ENCODE results near the gene TNFSF18.

- no peak for TF ChIP-seq ZNF501 (tag by site-specific recombination; IDR thresholded peaks at IDR 0.05)
- no peak for TF ChIP-seq ZNF624 (tag by site-specific recombination; IDR thresholded peaks at IDR 0.05)
- TF ChIP-seq CTCF (tag by site-specific recombination; IDR thresholded peaks at IDR 0.05): no peak
- no peak for TF ChIP-seq SCRT2 (tag by site-specific recombination; IDR thresholded peaks at IDR 0.05)
- no peak for TF ChIP-seq ZNF585B (tag by site-specific recombination; IDR thresholded peaks at IDR 0.05)
- no peak for TF ChIP-seq ZBTB8A (tag by site-specific recombination; IDR thresholded peaks at IDR 0.05)
- TF ChIP-seq ZNF660 (tag by site-specific recombination; IDR thresholded peaks at IDR 0.05): no peak
- TF ChIP-seq, protein P1, sequence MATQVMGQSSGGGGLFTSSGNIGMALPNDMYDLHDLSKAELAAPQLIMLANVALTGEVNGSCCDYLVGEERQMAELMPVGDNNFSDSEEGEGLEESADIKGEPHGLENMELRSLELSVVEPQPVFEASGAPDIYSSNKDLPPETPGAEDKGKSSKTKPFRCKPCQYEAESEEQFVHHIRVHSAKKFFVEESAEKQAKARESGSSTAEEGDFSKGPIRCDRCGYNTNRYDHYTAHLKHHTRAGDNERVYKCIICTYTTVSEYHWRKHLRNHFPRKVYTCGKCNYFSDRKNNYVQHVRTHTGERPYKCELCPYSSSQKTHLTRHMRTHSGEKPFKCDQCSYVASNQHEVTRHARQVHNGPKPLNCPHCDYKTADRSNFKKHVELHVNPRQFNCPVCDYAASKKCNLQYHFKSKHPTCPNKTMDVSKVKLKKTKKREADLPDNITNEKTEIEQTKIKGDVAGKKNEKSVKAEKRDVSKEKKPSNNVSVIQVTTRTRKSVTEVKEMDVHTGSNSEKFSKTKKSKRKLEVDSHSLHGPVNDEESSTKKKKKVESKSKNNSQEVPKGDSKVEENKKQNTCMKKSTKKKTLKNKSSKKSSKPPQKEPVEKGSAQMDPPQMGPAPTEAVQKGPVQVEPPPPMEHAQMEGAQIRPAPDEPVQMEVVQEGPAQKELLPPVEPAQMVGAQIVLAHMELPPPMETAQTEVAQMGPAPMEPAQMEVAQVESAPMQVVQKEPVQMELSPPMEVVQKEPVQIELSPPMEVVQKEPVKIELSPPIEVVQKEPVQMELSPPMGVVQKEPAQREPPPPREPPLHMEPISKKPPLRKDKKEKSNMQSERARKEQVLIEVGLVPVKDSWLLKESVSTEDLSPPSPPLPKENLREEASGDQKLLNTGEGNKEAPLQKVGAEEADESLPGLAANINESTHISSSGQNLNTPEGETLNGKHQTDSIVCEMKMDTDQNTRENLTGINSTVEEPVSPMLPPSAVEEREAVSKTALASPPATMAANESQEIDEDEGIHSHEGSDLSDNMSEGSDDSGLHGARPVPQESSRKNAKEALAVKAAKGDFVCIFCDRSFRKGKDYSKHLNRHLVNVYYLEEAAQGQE (tag by site-specific recombination; IDR thresholded peaks at IDR 0.05): no peak
- no peak for TF ChIP-seq ZNF596 (tag by site-specific recombination; IDR thresholded peaks at IDR 0.05)
- no peak for TF ChIP-seq ZNF639 (tag by site-specific recombination; IDR thresholded peaks at IDR 0.05)
- no peak for TF ChIP-seq YY1 (tag by site-specific recombination; IDR thresholded peaks at IDR 0.05)
- TF ChIP-seq, protein P2, sequence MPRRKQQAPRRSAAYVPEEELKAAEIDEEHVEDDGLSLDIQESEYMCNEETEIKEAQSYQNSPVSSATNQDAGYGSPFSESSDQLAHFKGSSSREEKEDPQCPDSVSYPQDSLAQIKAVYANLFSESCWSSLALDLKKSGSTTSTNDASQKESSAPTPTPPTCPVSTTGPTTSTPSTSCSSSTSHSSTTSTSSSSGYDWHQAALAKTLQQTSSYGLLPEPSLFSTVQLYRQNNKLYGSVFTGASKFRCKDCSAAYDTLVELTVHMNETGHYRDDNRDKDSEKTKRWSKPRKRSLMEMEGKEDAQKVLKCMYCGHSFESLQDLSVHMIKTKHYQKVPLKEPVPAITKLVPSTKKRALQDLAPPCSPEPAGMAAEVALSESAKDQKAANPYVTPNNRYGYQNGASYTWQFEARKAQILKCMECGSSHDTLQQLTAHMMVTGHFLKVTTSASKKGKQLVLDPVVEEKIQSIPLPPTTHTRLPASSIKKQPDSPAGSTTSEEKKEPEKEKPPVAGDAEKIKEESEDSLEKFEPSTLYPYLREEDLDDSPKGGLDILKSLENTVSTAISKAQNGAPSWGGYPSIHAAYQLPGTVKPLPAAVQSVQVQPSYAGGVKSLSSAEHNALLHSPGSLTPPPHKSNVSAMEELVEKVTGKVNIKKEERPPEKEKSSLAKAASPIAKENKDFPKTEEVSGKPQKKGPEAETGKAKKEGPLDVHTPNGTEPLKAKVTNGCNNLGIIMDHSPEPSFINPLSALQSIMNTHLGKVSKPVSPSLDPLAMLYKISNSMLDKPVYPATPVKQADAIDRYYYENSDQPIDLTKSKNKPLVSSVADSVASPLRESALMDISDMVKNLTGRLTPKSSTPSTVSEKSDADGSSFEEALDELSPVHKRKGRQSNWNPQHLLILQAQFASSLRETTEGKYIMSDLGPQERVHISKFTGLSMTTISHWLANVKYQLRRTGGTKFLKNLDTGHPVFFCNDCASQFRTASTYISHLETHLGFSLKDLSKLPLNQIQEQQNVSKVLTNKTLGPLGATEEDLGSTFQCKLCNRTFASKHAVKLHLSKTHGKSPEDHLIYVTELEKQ (tag by site-specific recombination; IDR thresholded peaks at IDR 0.05; ENCODE audit: borderline replicate concordance): no peak
- no peak for TF ChIP-seq ZSCAN16 (tag by site-specific recombination; IDR thresholded peaks at IDR 0.05)
Measured at GRCh38 chr1:173084292-173084691, 33.6 kb upstream of the TNFSF18 start.

Data from HEK293 (cell line).